H1 (cell line): ENCODE data around the gene SNCAIP. TPM values are rescaled to one million over a fixed set of nuclear protein-coding genes. Genes with fewer than 3 reads are reported as not detected.

Experiments used
- CTCF ChIA-PET: fragments of 300-600 bp; sonication (Branson Sonifier 250); formaldehyde crosslinking; loops from one replicate; lab custom pipeline; 2021; ENCODE audit not compliant: partially characterized antibody; lab: Charles Lee
- POLR2A ChIA-PET: fragments of 300-600 bp; sonication (Branson Sonifier 250); formaldehyde crosslinking; loops from one replicate; lab custom pipeline; 2021; ENCODE audit warnings: inconsistent platforms; ENCODE audit not compliant: partially characterized antibody; lab: Charles Lee
- DNase-seq, 2 experiments: peaks; one replicate each; pipeline versions ENCODE4 v3.0.0 to v3.0.0-alpha.2; 2010 to 2022; ENCODE audit warnings: low spot score in 2 of 2, low read depth in 1 of 2, mixed read lengths in 1 of 2
- FAIRE-seq: peaks from 2 replicates; lab custom pipeline; 2011; peaks lifted over from hg19 to GRCh38; lab: Jason Lieb, UNC
- H2AFZ ChIP-seq: 2 replicates; pipeline ENCODE4 v1.8.1; 2012; ENCODE audit warnings: low read length, inconsistent platforms
- H2AK5ac ChIP-seq: 2 replicates; pipeline ENCODE4 v1.6.1; 2013; ENCODE audit warnings: low read depth, low read length
- H2BK120ac ChIP-seq: replicated peaks from 2 replicates; pipeline ENCODE3; 2013; ENCODE audit warnings: low read depth, low read length, inconsistent platforms
- H2BK12ac ChIP-seq: 2 replicates; pipeline ENCODE4 v1.6.1; 2013; ENCODE audit warnings: low read depth, low read length
- H2BK15ac ChIP-seq: 2 replicates; pipeline ENCODE4 v1.6.1; 2013; ENCODE audit warnings: low read length
- H2BK20ac ChIP-seq: 2 replicates; pipeline ENCODE4 v1.6.1; 2013; ENCODE audit warnings: low read length
- H2BK5ac ChIP-seq: 2 replicates; pipeline ENCODE4 v1.6.1; 2013; ENCODE audit warnings: low read depth, low read length
- H3K14ac ChIP-seq: 2 replicates; pipeline ENCODE4 v1.6.1; 2013; ENCODE audit warnings: inconsistent platforms; ENCODE audit not compliant: insufficient read length
- H3K18ac ChIP-seq: 2 replicates; pipeline ENCODE4 v1.6.1; 2013; ENCODE audit warnings: low read length; ENCODE audit errors: extremely low read depth
- H3K23ac ChIP-seq: 2 replicates; pipeline ENCODE4 v1.6.1; 2013; ENCODE audit warnings: inconsistent platforms; ENCODE audit not compliant: insufficient read length
- H3K23me2 ChIP-seq: 2 replicates; pipeline ENCODE4 v1.6.1; 2013; ENCODE audit warnings: low read depth, low read length
- H3K27ac ChIP-seq: 2 replicates; pipeline ENCODE4 v1.6.1; 2011; ENCODE audit warnings: low read depth, low read length, inconsistent platforms
- H3K27me3 ChIP-seq, 4 experiments: replicated peaks in 1 of 4; 1 replicate in 1 of 4; 2 replicates in 3 of 4; pipeline versions ENCODE4 v1.6.1 to v1.8.1; 2011 to 2013; ENCODE audit warnings: low read length in 3 of 4, mild to moderate bottlenecking in 3 of 4, inconsistent platforms in 2 of 4, mixed read lengths in 2 of 4, moderate library complexity in 1 of 4; ENCODE audit not compliant: control insufficient read depth in 3 of 4, insufficient read depth in 3 of 4; ENCODE audit errors: extremely low read depth in 1 of 4
- H3K36me3 ChIP-seq, 4 experiments: 2 replicates each; pipeline versions ENCODE4 v1.6.1 to v1.8.1; 2011 to 2013; ENCODE audit warnings: mild to moderate bottlenecking in 4 of 4, low read length in 3 of 4, moderate library complexity in 2 of 4, control low read depth in 1 of 4, inconsistent platforms in 1 of 4; ENCODE audit not compliant: insufficient read depth in 4 of 4, control insufficient read depth in 2 of 4
- H3K4ac ChIP-seq: replicated peaks from 2 replicates; pipeline ENCODE3; 2013; ENCODE audit warnings: low read length, low read depth, mixed read lengths, inconsistent platforms; ENCODE audit not compliant: insufficient read length
- H3K4me1 ChIP-seq, 4 experiments: replicated peaks in 1 of 4; 1 replicate in 1 of 4; 2 replicates in 3 of 4; pipeline versions ENCODE4 v1.6.1 to v1.8.1; 2011 to 2013; ENCODE audit warnings: low read length in 3 of 4, inconsistent platforms in 2 of 4, mixed read lengths in 1 of 4; ENCODE audit not compliant: insufficient read depth in 4 of 4, control insufficient read depth in 3 of 4
- H3K4me2 ChIP-seq, 2 experiments: 2 replicates each; pipeline versions ENCODE4 v1.6.1 to v1.8.1; 2011 to 2013; ENCODE audit warnings: low read depth in 2 of 2, low read length in 2 of 2, control low read depth in 1 of 2, inconsistent platforms in 1 of 2, mild to moderate bottlenecking in 1 of 2; ENCODE audit not compliant: insufficient read depth in 1 of 2
- H3K4me3 ChIP-seq, 4 experiments: fragments of 200-600, 300-600 bp in 1 of 4; sonication (generic), shearing (Covaris generic), sonication (Bioruptor Twin) in 1 of 4; 2 replicates each; pipeline versions ENCODE4 v1.5.1 to v1.8.1; 2011 to 2016; ENCODE audit warnings: low read length in 4 of 4, low read depth in 3 of 4, control low read depth in 2 of 4, inconsistent platforms in 2 of 4, mild to moderate bottlenecking in 2 of 4, mixed read lengths in 1 of 4, moderate library complexity in 1 of 4; ENCODE audit not compliant: insufficient read depth in 2 of 4; ENCODE audit errors: extremely low read depth in 1 of 4
- H3K56ac ChIP-seq: replicated peaks from 2 replicates; pipeline ENCODE3; 2013; ENCODE audit warnings: low read depth, mild to moderate bottlenecking, mixed read lengths, low read length, inconsistent platforms; ENCODE audit not compliant: insufficient read length
- H3K79me1 ChIP-seq: 2 replicates; pipeline ENCODE4 v1.6.1; 2013; ENCODE audit warnings: low read depth, low read length, control low read depth
- H3K79me2 ChIP-seq, 2 experiments: 2 replicates each; pipeline versions ENCODE4 v1.6.1 to v1.8.1; 2012 to 2013; ENCODE audit warnings: low read length in 2 of 2, mild to moderate bottlenecking in 2 of 2, inconsistent platforms in 1 of 2; ENCODE audit not compliant: insufficient read depth in 2 of 2, control insufficient read depth in 1 of 2
- H3K9ac ChIP-seq, 4 experiments: replicated peaks in 1 of 4; 1 replicate in 1 of 4; 2 replicates in 3 of 4; pipeline versions ENCODE4 v1.6.1 to v1.8.1; 2011 to 2013; ENCODE audit warnings: low read depth in 3 of 4, low read length in 3 of 4, control low read depth in 2 of 4, mild to moderate bottlenecking in 2 of 4, moderate library complexity in 2 of 4, inconsistent platforms in 1 of 4; ENCODE audit errors: extremely low read depth in 1 of 4
- H3K9me3 ChIP-seq, 2 experiments: 2 replicates each; pipeline versions ENCODE4 v1.6.1 to v1.8.1; 2012 to 2013; ENCODE audit warnings: mild to moderate bottlenecking in 2 of 2, moderate library complexity in 2 of 2, control low read depth in 1 of 2, inconsistent platforms in 1 of 2, low read depth in 1 of 2, low read length in 1 of 2, mixed read lengths in 1 of 2; ENCODE audit not compliant: insufficient read depth in 2 of 2
- H4K20me1 ChIP-seq, 2 experiments: replicated peaks in 1 of 2; 2 replicates each; pipeline versions ENCODE3 to v1.8.1; 2011 to 2013; ENCODE audit warnings: inconsistent platforms in 2 of 2, low read length in 2 of 2, mild to moderate bottlenecking in 1 of 2; ENCODE audit not compliant: insufficient read depth in 2 of 2, control insufficient read depth in 1 of 2
- H4K5ac ChIP-seq: 2 replicates; pipeline ENCODE4 v1.6.1; 2013; ENCODE audit warnings: low read length, low read depth, mixed read lengths, inconsistent platforms; ENCODE audit not compliant: insufficient read length
- H4K8ac ChIP-seq: 2 replicates; pipeline ENCODE4 v1.8.0; 2013; ENCODE audit warnings: mild to moderate bottlenecking, moderate library complexity, low read length, inconsistent platforms; ENCODE audit not compliant: insufficient read depth; ENCODE audit errors: extremely low read depth
- H4K91ac ChIP-seq: replicated peaks from 2 replicates; pipeline ENCODE3; 2013; ENCODE audit warnings: low read length, mixed read lengths, inconsistent platforms; ENCODE audit not compliant: insufficient read length
- ASH2L ChIP-seq: fragments of 200-600, 300-600 bp; sonication (generic); IDR thresholded peaks from one replicate; pipeline ENCODE4 v1.7.1; 2017; ENCODE audit warnings: low read length
- ATF3 ChIP-seq: IDR thresholded peaks from 2 replicates; pipeline ENCODE4 v1.6.1; 2011; ENCODE audit warnings: low read depth, mild to moderate bottlenecking, low read length; ENCODE audit not compliant: insufficient read depth
- EGR1 ChIP-seq: IDR thresholded peaks from 2 replicates; pipeline ENCODE4 v1.6.1; 2011; ENCODE audit warnings: low read depth, low read length, borderline replicate concordance
- EP300 ChIP-seq, 2 experiments: IDR thresholded peaks; 1 replicate in 1 of 2; 2 replicates in 1 of 2; pipeline ENCODE4 v1.6.1; 2011 to 2012; ENCODE audit warnings: low read depth in 2 of 2, low read length in 2 of 2, mild to moderate bottlenecking in 2 of 2, borderline replicate concordance in 1 of 2, inconsistent platforms in 1 of 2, moderate library complexity in 1 of 2
- GTF2F1 ChIP-seq: IDR thresholded peaks from 2 replicates; pipeline ENCODE4 v1.6.1; 2012; ENCODE audit warnings: low read depth, low read length, improper control_type of control experiment, borderline replicate concordance
- JUN ChIP-seq: IDR thresholded peaks from 2 replicates; pipeline ENCODE4 v1.6.1; 2011; ENCODE audit warnings: low read depth, mild to moderate bottlenecking, improper control_type of control experiment, low read length
- POU5F1 ChIP-seq: IDR thresholded peaks from 2 replicates; pipeline ENCODE4 v1.6.1; 2011; ENCODE audit warnings: low read depth, mild to moderate bottlenecking, low read length, moderate library complexity
- RAD21 ChIP-seq, 2 experiments: IDR thresholded peaks in 1 of 2; conservative IDR thresholded peaks in 1 of 2; 2 replicates each; pipeline ENCODE4 v1.6.1; 2011; ENCODE audit warnings: low read depth in 2 of 2, low read length in 2 of 2, improper control_type of control experiment in 1 of 2, inconsistent platforms in 1 of 2, mild to moderate bottlenecking in 1 of 2, moderate library complexity in 1 of 2
- RFX5 ChIP-seq: IDR thresholded peaks from 2 replicates; pipeline ENCODE4 v1.6.1; 2011; ENCODE audit warnings: low read depth, low read length, improper control_type of control experiment, borderline replicate concordance
- RNF2 ChIP-seq: fragments of 200-900, 300-1000 bp; sonication (generic); IDR thresholded peaks from 2 replicates; pipeline ENCODE4 v1.7.1; 2016; ENCODE audit warnings: borderline replicate concordance, low read depth, mild to moderate bottlenecking, antibody characterized with exemption, low read length; ENCODE audit not compliant: poor library complexity, severe bottlenecking; ENCODE audit errors: missing control alignments
- RXRA ChIP-seq: IDR thresholded peaks from 2 replicates; pipeline ENCODE4 v1.6.1; 2011; ENCODE audit warnings: low read depth, mild to moderate bottlenecking, low read length, moderate library complexity; ENCODE audit not compliant: insufficient read depth
- SP1 ChIP-seq: IDR thresholded peaks from 2 replicates; pipeline ENCODE4 v1.6.1; 2011; ENCODE audit warnings: low read depth, low read length
- SP4 ChIP-seq: IDR thresholded peaks from 2 replicates; pipeline ENCODE4 v1.6.1; 2012; ENCODE audit warnings: low read length, inconsistent platforms
- WGBS, 2 experiments: shearing (Covaris generic) in 1 of 2; methylation state at CpG; one replicate each; pipeline versions ENCODE4 v1.1.6 to v1.1.7; 2013 to 2015; ENCODE audit warnings: low lambda C conversion rate in 2 of 2, mixed read lengths in 2 of 2, inconsistent platforms in 1 of 2, low coverage in 1 of 2, missing lambda C conversion rate in 1 of 2; ENCODE audit not compliant: insufficient replicate concordance in 2 of 2, insufficient coverage in 1 of 2, insufficient read length in 1 of 2; ENCODE audit errors: extremely low coverage in 1 of 2, missing lambda C conversion rate in 1 of 2; 5-methylcytosine and 5-hydroxymethylcytosine counted together
- polyA plus RNA-seq, 7 experiments: library from polyadenylated mRNA; depleted of rRNA in 3 of 7; stranded (reverse) in 5 of 7; unstranded in 2 of 7; fragments of >200 nt in 5 of 7; fragments of 200-250 nt in 2 of 7; gene quantifications; 1 replicate in 5 of 7; 2 replicates in 1 of 7; 4 replicates in 1 of 7; pipeline versions ENCODE4 v1.2.1 to v1.2.3, GENCODE V29; 2011 to 2013; ENCODE audit warnings: missing spikeins in 2 of 7, mixed read lengths in 2 of 7
- total RNA-seq: library from RNA; stranded (reverse); fragmentation: NEBNext Ultra II Directional; extraction: Animal tissue kit (Norgen Biotek cat#: 25700); gene quantifications from 2 replicates; pipeline ENCODE4 v1.2.1, GENCODE V29; 2021

SNCAIP gene
- total and polyA plus RNA-seq, 2 of the 8 experiments (the other 6 are each of a cell fraction or from before 2014, with no cell fraction given) = 3.9 to 9.0 TPM

- H2BK20ac ChIP-seq = no peak overlapping the region
- H3K4ac ChIP-seq = no peak overlapping the region
- H3K9me3 ChIP-seq = no peaks in the 10 kb centered on the region
- no peaks in the 10 kb centered on the region for H3K79me2 ChIP-seq
- no peak overlapping the region for H4K5ac ChIP-seq
- H3K9ac ChIP-seq = no peak overlapping the region
- H3K4me3 ChIP-seq = no peak overlapping the region
- H3K56ac ChIP-seq = no peak overlapping the region
- no peak for TF ChIP-seq GTF2F1
- no peak for TF ChIP-seq JUN
- TF ChIP-seq EP300 (IDR thresholded peaks at IDR 0.05; ENCODE audit: borderline replicate concordance in 1 of 2, low read depth in 2 of 2, low read length in 2 of 2) = no peak
- TF ChIP-seq EGR1 = no peak
- TF ChIP-seq ATF3 = no peak
- TF ChIP-seq SP4 = no peak
- no peak for TF ChIP-seq SP1
- no peak for TF ChIP-seq POU5F1
- TF ChIP-seq RNF2 = no peak
- TF ChIP-seq RFX5 = no peak
- TF ChIP-seq RXRA = no peak
- no peak for TF ChIP-seq ASH2L
- TF ChIP-seq RAD21 (IDR thresholded peaks at IDR 0.05 in 1 of 2, conservative IDR thresholded peaks at IDR 0.05 in 1 of 2; ENCODE audit: low read depth in 2 of 2, low read length in 2 of 2) = no peak
- no peak overlapping the region for H2AFZ ChIP-seq
- no peaks in the 10 kb centered on the region; the same call in 1 of the 2 replicates for H3K79me1 ChIP-seq
- H3K27ac ChIP-seq = no peak overlapping the region
- no peak overlapping the region for H3K18ac ChIP-seq
- ChIA-PET CTCF (interaction anchor here (1.3 kb wide), 2 partner anchors 38 to 82 kb away, joined by 3 to 6 read pairs; no protein-coding TSS in a partner anchor), POLR2A (no interaction called here)
- no peak overlapping the region for H3K14ac ChIP-seq
- H2AK5ac ChIP-seq = no peak overlapping the region
- no peaks in the 10 kb centered on the region for H3K27me3 ChIP-seq
- no peaks in the 10 kb centered on the region for H3K23me2 ChIP-seq
- H4K91ac ChIP-seq = no peak overlapping the region
- WGBS, 2 experiments = 74% methylated on average over 4 of the region's 4 CpGs; no CpG with 5 or more reads in 1 of the 2 experiments
- no peaks in the 10 kb centered on the region for H3K36me3 ChIP-seq
- no peak overlapping the region for H2BK120ac ChIP-seq
- FAIRE-seq = no peak
- peaks cover 0 to 7% (median 5%) of the 10 kb centered on the region in 4 experiments; a peak in 5 of 7 replicates for H3K4me1 ChIP-seq
- no peak overlapping the region for H4K8ac ChIP-seq
- no peak overlapping the region for H3K4me2 ChIP-seq
- H4K20me1 ChIP-seq = no peaks in the 10 kb centered on the region
- no peak for DNase-seq
- H2BK12ac ChIP-seq = peak overlapping the region; percentile 40; the same call in 1 of the 2 replicates
- H2BK15ac ChIP-seq = no peak overlapping the region
- no peak overlapping the region for H2BK5ac ChIP-seq
- no peak overlapping the region for H3K23ac ChIP-seq
These were observed 21.5 kb downstream of the SNCAIP start for GRCh38 chr5:122333564-122333963.
